ENCODE data around the gene CDC5L.
"Not testable (repeated sequence)": the region's sequence is repeated elsewhere in the genome, so short reads cannot be mapped to it uniquely, and the experiment has no call there.

CDC5L gene

GRCh38 chr6:44387346-44388134, at the start of gene CDC5L:
CDC5L (plus strand) TSS chr6:44387706; CDS start chr6:44387824, 118 bp downstream.
- DNase-seq (ENCODE audit: insufficient read length, low spot score) (peak; percentile 93), FAIRE-seq (peak; percentile 91)
- TF ChIP-seq POLR2A (IDR thresholded peaks at IDR 0.05; ENCODE audit: low read depth, low read length) = peak; percentile 87

GRCh38 chr6:44338228-44339122, 49.0 kb upstream of the CDC5L start:
- no peak for TF ChIP-seq POLR2A (IDR thresholded peaks at IDR 0.05; ENCODE audit: low read depth, low read length)
- DNase-seq (ENCODE audit: insufficient read length, low spot score) (peak; percentile 61), FAIRE-seq (no peak)

- no peak for FAIRE-seq
- TF ChIP-seq POLR2A (IDR thresholded peaks at IDR 0.05; ENCODE audit: low read depth, low read length) = no peak
- DNase-seq (ENCODE audit: insufficient read length, low spot score) = no peak
These were observed 48.2 kb upstream of the CDC5L start for GRCh38 chr6:44339301-44339700.

GRCh38 chr6:44339763-44340625, 47.5 kb upstream of the CDC5L start:
- DNase-seq (ENCODE audit: insufficient read length, low spot score) = peak; percentile 87
- peak; percentile 86 for FAIRE-seq

GRCh38 chr6:44341095-44341890, 46.2 kb upstream of the CDC5L start:
- TF ChIP-seq POLR2A (IDR thresholded peaks at IDR 0.05; ENCODE audit: low read depth, low read length) = no peak
- FAIRE-seq (no peak), DNase-seq (ENCODE audit: insufficient read length, low spot score) (no peak)

More at GRCh38 chr6:44339763-44340625, 47.5 kb upstream of the CDC5L start:
- TF ChIP-seq POLR2A (IDR thresholded peaks at IDR 0.05; ENCODE audit: low read depth, low read length) = no peak

GRCh38 chr6:44342052-44342451, 45.5 kb upstream of the CDC5L start:
- DNase-seq (ENCODE audit: insufficient read length, low spot score) (no peak), FAIRE-seq (no peak)
- no peak for TF ChIP-seq POLR2A (IDR thresholded peaks at IDR 0.05; ENCODE audit: low read depth, low read length)

- DNase-seq (ENCODE audit: insufficient read length, low spot score) (no peak), FAIRE-seq (no peak)
- no peak for TF ChIP-seq POLR2A (IDR thresholded peaks at IDR 0.05; ENCODE audit: low read depth, low read length)
These were observed 45.0 kb upstream of the CDC5L start, which contains the start of gene SPATS1 for GRCh38 chr6:44342489-44342888. SPATS1 (plus strand) TSS chr6:44342650; CDS start chr6:44343096, 446 bp downstream.

- FAIRE-seq; DNase-seq (ENCODE audit: insufficient read length, low spot score): not testable (repeated sequence)
These were observed 40.7 kb upstream of the CDC5L start for GRCh38 chr6:44346818-44347217.

- FAIRE-seq = no peak
- no peak for DNase-seq (ENCODE audit: insufficient read length, low spot score)
These were observed 37.4 kb upstream of the CDC5L start for GRCh38 chr6:44349904-44350649.

GRCh38 chr6:44350650-44350994, 36.9 kb upstream of the CDC5L start:
- FAIRE-seq; DNase-seq (ENCODE audit: insufficient read length, low spot score): not testable (repeated sequence)

More at GRCh38 chr6:44349904-44350649, 37.4 kb upstream of the CDC5L start:
- no peak for TF ChIP-seq POLR2A (IDR thresholded peaks at IDR 0.05; ENCODE audit: low read depth, low read length)

GRCh38 chr6:44352259-44352658, 35.2 kb upstream of the CDC5L start:
- no peak for TF ChIP-seq POLR2A (IDR thresholded peaks at IDR 0.05; ENCODE audit: low read depth, low read length)
- DNase-seq (ENCODE audit: insufficient read length, low spot score) (no peak), FAIRE-seq (no peak)

GRCh38 chr6:44353336-44353735, 34.2 kb upstream of the CDC5L start:
- FAIRE-seq (no peak), DNase-seq (ENCODE audit: insufficient read length, low spot score) (no peak)
- no peak for TF ChIP-seq POLR2A (IDR thresholded peaks at IDR 0.05; ENCODE audit: low read depth, low read length)

Measured in H54 (cell line).